ENCODE measurements around the gene GPHB5. TPM values are rescaled to one million over a fixed set of nuclear protein-coding genes. Genes with fewer than 3 reads are reported as not detected.

GPHB5 gene
- total RNA-seq, 1 donor from 2014 or later = not detected

DNA sequence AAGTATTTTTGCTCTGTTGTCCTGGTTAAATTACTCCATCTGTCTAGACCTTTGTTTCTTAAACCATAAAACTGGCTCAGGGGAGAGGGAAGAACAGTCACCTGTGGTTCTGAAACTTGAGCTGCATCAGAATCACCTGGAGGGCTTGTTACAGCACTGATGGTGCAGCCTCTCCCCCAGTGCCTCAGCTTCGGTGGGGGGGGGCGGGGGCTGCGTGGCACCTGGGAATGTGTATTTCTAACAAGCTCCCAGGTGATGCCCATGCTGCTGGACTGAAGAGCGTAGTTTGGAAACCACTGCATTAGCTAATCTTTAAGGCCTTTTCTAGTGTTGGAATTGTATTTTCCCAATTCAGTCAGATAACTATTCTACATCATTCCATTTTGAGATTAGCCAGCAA is 42.7 kb downstream of the GPHB5 start:
- Histone ChIP-seq H3K36me3 (peaks cover 0 to 2% of the 10 kb centered on the region in 2 donors), H3K4me1 (no peaks in the 10 kb centered on the region), H3K27ac (no peak overlapping the region), H3K9me3 (no peaks in the 10 kb centered on the region), H3K27me3 (no peaks in the 10 kb centered on the region), H3K4me3 (no peak overlapping the region)
- intact Hi-C loops (cut with DNase I) = loop anchor here (1.0 to 10.0 kb wide), 3 partner anchors 34 to 1111 kb away; no protein-coding TSS in a partner anchor
- TF ChIP-seq, protein P1, sequence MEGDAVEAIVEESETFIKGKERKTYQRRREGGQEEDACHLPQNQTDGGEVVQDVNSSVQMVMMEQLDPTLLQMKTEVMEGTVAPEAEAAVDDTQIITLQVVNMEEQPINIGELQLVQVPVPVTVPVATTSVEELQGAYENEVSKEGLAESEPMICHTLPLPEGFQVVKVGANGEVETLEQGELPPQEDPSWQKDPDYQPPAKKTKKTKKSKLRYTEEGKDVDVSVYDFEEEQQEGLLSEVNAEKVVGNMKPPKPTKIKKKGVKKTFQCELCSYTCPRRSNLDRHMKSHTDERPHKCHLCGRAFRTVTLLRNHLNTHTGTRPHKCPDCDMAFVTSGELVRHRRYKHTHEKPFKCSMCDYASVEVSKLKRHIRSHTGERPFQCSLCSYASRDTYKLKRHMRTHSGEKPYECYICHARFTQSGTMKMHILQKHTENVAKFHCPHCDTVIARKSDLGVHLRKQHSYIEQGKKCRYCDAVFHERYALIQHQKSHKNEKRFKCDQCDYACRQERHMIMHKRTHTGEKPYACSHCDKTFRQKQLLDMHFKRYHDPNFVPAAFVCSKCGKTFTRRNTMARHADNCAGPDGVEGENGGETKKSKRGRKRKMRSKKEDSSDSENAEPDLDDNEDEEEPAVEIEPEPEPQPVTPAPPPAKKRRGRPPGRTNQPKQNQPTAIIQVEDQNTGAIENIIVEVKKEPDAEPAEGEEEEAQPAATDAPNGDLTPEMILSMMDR (IDR thresholded peaks at IDR 0.05) = no peak
- no peak for DNase-seq (ENCODE audit: low spot score in 2 of 2)

DNA sequence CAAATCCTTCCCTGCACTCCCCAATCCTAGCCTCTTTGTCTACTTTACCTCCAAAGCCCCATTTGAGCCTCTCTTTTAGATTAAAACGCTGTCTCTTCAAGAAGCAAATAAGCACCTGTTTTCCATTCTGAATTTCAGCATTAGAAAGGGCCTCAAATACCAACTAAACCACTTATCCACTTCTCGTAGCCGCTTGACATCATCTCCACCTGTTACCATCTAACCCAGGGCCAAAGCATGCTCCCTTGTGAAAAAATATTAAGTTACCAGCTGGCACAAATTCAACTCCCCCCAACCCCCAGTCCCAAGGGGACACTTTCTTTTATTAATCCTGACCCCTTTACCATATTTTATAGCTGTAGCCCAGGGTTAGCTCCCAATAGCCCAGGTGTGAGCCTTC is 43.1 kb downstream of the GPHB5 start:
- no peaks in the 10 kb centered on the region for H3K9me3 ChIP-seq
- no peak overlapping the region for H3K27ac ChIP-seq
- H3K27me3 ChIP-seq = no peaks in the 10 kb centered on the region
- no peaks in the 10 kb centered on the region for H3K36me3 ChIP-seq
- intact Hi-C loops (cut with DNase I) = loop anchor here (1.0 to 10.0 kb wide), 3 partner anchors 33 to 1111 kb away; no protein-coding TSS in a partner anchor
- no peak overlapping the region for H3K4me3 ChIP-seq
- no peaks in the 10 kb centered on the region for H3K4me1 ChIP-seq
- DNase-seq (ENCODE audit: low spot score in 2 of 2) = no peak
- TF ChIP-seq, protein P1 (IDR thresholded peaks at IDR 0.05) = no peak

DNA sequence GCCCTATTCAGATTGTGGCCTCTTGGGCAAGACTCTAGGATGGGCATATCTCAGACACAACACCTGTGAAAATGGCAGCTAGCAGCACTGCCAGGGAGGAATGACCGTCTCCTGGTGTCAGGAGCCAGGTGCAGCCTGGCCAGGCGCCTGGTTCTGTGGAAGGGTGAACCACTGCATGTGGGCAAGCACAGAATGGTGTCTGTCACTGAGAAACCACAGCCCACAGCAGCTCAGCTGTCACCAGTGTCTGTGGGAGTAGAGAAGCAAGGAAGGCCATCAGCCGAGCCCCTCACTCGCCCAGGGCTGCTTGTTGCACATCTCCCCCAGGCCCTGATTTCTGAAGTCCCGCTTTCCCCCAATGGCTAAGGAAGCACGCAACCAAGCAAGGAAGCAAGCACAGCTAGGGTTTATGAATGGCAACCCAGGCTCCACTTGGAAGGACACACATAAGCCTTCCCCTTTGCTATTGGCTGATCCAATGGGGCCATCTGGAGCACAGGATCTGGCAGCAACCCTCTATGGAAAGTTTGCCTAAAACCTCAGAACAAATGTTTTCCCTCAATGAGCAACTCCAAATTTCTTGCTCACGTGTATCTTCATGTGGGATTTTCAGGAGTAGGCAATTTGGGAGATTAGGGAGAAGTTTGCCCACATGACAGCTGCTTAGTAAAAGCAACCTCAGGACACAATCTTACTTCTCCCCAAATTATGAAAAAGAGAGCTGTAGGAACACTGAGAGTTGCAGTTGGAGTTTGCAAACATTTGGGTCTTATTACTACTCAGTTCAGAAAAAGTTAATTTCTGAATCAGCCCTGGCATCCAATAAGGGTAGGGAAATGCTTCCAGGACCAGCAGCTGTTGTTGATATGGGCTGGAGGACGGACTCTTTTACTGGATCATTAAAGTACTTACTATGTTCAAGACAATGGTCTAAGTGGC is 44.7 kb downstream of the GPHB5 start:
- intact Hi-C loops (cut with DNase I) = loop anchor here (10.0 kb wide), 1 partner anchor 1109 kb away; no protein-coding TSS in a partner anchor

DNA sequence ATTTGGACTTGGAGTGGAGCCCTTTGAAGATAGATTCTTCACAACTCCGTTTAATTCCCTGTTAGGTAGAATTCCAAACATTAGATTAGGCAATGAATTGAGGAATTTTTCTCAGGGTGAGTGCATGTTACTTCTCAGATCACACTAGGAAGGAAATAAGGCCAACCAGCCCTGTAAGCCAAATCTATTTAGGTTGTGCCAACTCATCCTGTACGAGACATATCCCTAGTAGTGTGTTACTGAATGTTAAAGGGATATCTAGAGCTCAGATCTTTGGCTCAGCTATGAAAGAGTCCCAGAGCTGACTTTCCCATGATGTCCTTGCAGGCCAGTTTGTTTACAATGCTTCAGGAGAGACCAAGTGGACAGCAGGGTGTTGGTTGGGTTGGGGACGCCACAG is 45.6 kb downstream of the GPHB5 start:
- Histone ChIP-seq H3K4me3 (no peak overlapping the region), H3K36me3 (no peaks in the 10 kb centered on the region), H3K4me1 (no peaks in the 10 kb centered on the region), H3K27ac (no peak overlapping the region), H3K9me3 (no peaks in the 10 kb centered on the region), H3K27me3 (no peaks in the 10 kb centered on the region)
- DNase-seq (ENCODE audit: low spot score in 2 of 2) = no peak
- intact Hi-C loops (cut with DNase I) = loop anchor here (10.0 kb wide), 1 partner anchor 1108 kb away; no protein-coding TSS in a partner anchor
- TF ChIP-seq, protein P1 (IDR thresholded peaks at IDR 0.05) = no peak

More for the DNA sequence above, 44.7 kb downstream of the GPHB5 start:
- no peak overlapping the region for H3K27ac ChIP-seq
- H3K4me1 ChIP-seq = no peaks in the 10 kb centered on the region
- TF ChIP-seq, protein P1 (IDR thresholded peaks at IDR 0.05) = no peak
- H3K36me3 ChIP-seq = no peaks in the 10 kb centered on the region
- no peak for DNase-seq (ENCODE audit: low spot score in 2 of 2)
- no peaks in the 10 kb centered on the region for H3K27me3 ChIP-seq
- H3K9me3 ChIP-seq = no peaks in the 10 kb centered on the region
- H3K4me3 ChIP-seq = no peak overlapping the region

DNA sequence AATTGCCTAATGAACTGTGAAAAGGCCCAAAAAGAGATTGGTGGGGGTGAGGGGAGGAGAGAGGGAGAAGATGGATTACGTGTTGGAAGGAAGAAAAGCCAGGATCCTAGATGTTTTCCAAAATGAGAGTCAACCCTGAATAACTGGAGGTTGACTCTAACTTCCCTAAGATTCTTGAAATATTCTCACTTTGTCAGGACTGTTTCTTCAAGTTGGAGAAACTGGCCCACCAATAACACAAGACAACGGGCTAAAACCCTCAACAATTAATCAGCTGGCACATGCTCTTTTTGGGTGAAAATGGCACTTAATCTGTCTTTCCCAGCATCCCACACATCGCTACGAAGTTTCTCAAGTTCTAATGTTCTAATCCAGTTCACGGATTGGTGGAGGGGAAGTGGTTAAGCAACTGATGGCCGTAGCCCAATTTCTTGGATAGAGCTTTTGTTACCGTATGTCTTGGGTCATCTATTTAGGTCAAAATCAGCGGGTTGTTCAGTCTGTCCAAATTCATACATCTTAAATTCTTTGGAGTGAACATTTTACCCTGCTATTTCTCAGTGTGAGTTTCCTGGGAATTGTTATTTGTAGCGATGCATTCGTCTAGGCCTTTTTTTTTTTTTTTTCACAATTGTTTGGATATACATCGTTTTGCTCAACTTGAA is 49.0 kb downstream of the GPHB5 start:
- TF ChIP-seq, protein P1 (IDR thresholded peaks at IDR 0.05) = no peak
- H3K9me3 ChIP-seq = no peaks in the 10 kb centered on the region
- intact Hi-C loops (cut with DNase I) = loop anchor here (10.0 kb wide), 1 partner anchor 1105 kb away; no protein-coding TSS in a partner anchor
- DNase-seq (ENCODE audit: low spot score in 2 of 2) = no peak
- H3K4me1 ChIP-seq = no peaks in the 10 kb centered on the region
- no peaks in the 10 kb centered on the region for H3K27me3 ChIP-seq
- H3K27ac ChIP-seq = no peak overlapping the region
- no peak overlapping the region for H3K4me3 ChIP-seq
- H3K36me3 ChIP-seq = no peaks in the 10 kb centered on the region
